ENCODE data around the gene MAOB.

MAOB gene

GRCh38 chrX:43849173-43849572, 33.1 kb downstream of the MAOB start (continued):
- TF ChIP-seq PATZ1 (tag by site-specific recombination; IDR thresholded peaks at IDR 0.05) = no peak
- TF ChIP-seq ZNF174 (tag by site-specific recombination; IDR thresholded peaks at IDR 0.05) = no peak
- TF ChIP-seq ZNF701 (tag by site-specific recombination; IDR thresholded peaks at IDR 0.05) = no peak
- TF ChIP-seq GLIS2 (tag by site-specific recombination; IDR thresholded peaks at IDR 0.05) = no peak
- no peak for TF ChIP-seq ZNF311 (tag by site-specific recombination; IDR thresholded peaks at IDR 0.05; ENCODE audit: borderline replicate concordance)
- no peak for TF ChIP-seq ZNF23 (tag by site-specific recombination; IDR thresholded peaks at IDR 0.05; ENCODE audit: borderline replicate concordance)

GRCh38 chrX:43847352-43847751, 34.9 kb downstream of the MAOB start:
- ChIA-PET POLR2A (no interaction called here), CTCF (interaction anchor here (0.6 kb wide), 1 partner anchor 1340 kb away, joined by 3 read pairs; no protein-coding TSS in a partner anchor)
- Histone ChIP-seq H3K36me3 (ENCODE audit: control insufficient read depth in 2 of 2, insufficient read depth in 1 of 2, low read length in 2 of 2) (no peaks in the 10 kb centered on the region), H3K9me3 (ENCODE audit: control insufficient read depth, insufficient read depth, low read depth, low read length) (no peaks in the 10 kb centered on the region; the same call in 1 of the 2 replicates), H3K4me3 (ENCODE audit: low read depth, low read length) (no peak overlapping the region), H3K4me1 (ENCODE audit: control insufficient read depth, insufficient read depth, low read length) (no peaks in the 10 kb centered on the region), H3K27ac (ENCODE audit: extremely low read depth, low read depth, low read length) (no peak overlapping the region)
- no peak for TF ChIP-seq ZNF473 (tag by site-specific recombination; IDR thresholded peaks at IDR 0.05)
- no peak for TF ChIP-seq ZNF514 (tag by site-specific recombination; IDR thresholded peaks at IDR 0.05)
- no peak for TF ChIP-seq SCRT2 (tag by site-specific recombination; IDR thresholded peaks at IDR 0.05)
- no peak for TF ChIP-seq AEBP2 (tag by site-specific recombination; IDR thresholded peaks at IDR 0.05; ENCODE audit: borderline replicate concordance)
- no peak for TF ChIP-seq ZNF366 (tag by site-specific recombination; conservative IDR thresholded peaks at IDR 0.05)
- TF ChIP-seq ZNF658 (tag by site-specific recombination; IDR thresholded peaks at IDR 0.05) = no peak
- TF ChIP-seq ZNF548 (tag by site-specific recombination; IDR thresholded peaks at IDR 0.05) = no peak
- no peak for TF ChIP-seq GFI1B (tag by site-specific recombination; IDR thresholded peaks at IDR 0.05)
- no peak for TF ChIP-seq ZNF600 (tag by site-specific recombination; IDR thresholded peaks at IDR 0.05)
- TF ChIP-seq ZNF112 (tag by site-specific recombination; IDR thresholded peaks at IDR 0.05) = no peak
- no peak for TF ChIP-seq ZNF132 (tag by site-specific recombination; IDR thresholded peaks at IDR 0.05; ENCODE audit: borderline replicate concordance)
- TF ChIP-seq ZNF138 (tag by site-specific recombination; IDR thresholded peaks at IDR 0.05; ENCODE audit: borderline replicate concordance) = no peak
- no peak for TF ChIP-seq ZNF521 (tag by site-specific recombination; IDR thresholded peaks at IDR 0.05)
- no peak for TF ChIP-seq HOXC10 (CRISPR knock-in tag; IDR thresholded peaks at IDR 0.05)
- no peak for TF ChIP-seq BCL6B (tag by site-specific recombination; IDR thresholded peaks at IDR 0.05)
- no peak for TF ChIP-seq PRDM4 (tag by site-specific recombination; IDR thresholded peaks at IDR 0.05)
